HG02798 (cell line): ENCODE results near the gene CYP27C1.

Experiments
- ATAC-seq: cut with Tn5 transposase; IDR thresholded peaks from one replicate; pipeline ENCODE4 v1.9.1; 2021; ENCODE audit warnings: mild to moderate bottlenecking; ENCODE audit not compliant: unreplicated experiment, poor library complexity

The CYP27C1 gene

DNA sequence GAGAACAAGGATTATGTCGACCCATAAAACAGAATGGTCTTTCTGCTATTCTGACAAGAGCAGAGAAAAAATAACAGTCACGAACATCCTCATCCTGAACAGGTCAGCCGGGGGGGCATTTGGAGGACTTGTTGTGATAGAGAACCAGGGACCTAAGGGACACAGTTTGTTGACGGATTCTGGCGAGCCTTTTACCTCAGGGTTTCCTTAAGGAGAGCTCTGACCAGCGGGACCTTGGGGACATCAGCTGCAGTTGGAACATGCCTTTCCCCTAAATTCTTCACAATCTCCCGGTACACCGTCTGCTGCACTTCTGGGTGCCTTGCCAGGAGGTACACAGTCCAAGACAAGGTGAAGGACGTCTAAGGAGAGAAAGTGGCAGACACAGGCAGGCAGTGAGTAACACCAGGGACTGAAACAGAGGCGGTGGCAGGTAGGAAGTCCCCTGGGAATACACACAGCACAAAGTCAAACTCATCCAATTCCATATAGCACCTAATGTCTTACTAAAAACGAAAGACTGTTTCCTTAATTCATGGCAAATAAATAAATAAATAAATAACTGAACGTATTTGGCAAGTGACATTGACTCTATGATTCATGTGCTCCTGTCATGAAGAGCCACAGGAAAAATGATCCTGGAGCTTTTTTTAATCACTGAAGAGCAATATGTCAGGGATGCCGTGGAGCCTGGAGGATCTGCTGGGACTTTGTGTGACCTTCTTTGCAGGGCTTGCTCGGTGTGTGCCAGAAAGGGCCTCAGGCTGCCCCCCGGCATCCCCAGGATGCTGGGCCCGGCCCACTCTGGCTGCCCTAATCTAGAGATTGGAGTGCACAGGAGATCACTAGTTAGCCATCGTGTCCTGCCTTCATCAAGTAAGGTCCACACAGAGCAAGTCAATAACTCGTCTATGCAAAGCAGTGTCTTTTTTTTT lies 24.7 kb downstream of the CYP27C1 start:
- ATAC-seq = no peak

DNA sequence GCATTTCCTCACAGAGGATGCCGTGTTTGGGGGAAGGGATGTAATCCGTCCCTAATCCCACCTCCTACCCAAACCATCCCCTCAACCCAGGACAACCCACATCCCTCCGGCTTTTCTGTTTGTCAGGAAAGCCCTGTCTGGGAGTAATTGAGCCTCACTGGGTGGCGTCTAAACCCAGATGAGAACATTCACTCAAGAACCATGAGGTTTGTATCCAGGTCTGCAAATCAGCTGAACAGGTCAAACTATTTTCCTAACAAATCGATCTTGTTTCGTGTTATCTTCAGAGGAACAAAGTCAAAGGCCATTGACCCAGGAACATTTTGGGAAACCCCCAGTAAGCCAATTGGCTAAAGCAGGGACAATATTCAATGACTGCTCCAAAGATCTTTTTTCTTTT lies 25.7 kb downstream of the CYP27C1 start:
- no peak for ATAC-seq

DNA sequence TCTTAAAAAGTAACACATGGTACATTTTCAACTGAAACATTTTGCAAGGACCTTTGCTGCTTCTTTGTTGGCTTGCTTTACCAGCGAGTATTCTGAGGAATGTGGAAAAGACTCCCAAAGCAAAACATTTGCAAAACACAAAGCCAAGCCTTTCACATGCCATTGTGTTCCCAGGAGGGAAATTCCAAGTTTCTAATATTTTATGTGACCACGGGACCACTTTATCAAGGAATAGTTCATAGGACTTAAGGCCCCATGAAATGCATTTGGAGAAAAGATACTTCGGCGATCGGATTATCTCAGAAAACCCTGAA lies 26.2 kb downstream of the CYP27C1 start:
- ATAC-seq = no peak

DNA sequence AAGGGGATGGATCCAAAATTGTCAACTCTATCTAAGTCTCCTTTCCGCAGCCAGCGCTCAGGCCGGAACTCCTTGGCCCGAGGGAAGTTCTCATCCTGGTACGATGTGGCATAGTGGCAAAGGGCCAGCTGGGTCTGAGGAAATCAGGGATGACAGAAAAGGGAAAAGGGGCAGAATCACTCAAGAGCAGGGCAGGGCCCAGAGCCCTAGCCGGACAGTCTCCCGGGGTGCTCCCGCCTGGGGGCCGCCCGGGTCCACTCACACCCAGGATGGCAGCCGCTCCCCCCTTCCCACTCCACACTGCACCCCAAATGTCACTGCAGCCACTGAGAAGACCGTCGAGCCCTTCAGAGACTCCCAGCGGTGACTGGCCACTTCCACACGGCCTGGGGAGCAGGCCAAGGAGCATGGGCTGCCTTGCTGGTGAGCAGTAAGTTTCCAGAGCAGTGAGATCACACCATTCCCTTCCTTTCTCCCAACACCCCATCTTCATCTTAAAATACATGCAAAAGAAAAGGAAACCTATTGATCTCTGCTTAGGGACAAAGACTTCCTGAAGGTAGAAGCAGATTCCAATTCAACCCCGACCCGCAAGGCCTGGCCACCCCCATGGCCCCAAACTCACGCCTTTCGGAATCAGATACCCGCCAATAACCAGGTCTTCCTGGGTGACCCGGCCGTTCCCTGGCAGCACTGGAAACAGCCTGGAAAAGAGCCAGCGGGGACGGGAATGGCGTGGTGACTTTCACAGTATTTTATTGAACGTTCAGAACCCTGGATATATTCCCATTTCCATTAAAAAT lies 26.7 kb downstream of the CYP27C1 start:
- ATAC-seq = no peak

DNA sequence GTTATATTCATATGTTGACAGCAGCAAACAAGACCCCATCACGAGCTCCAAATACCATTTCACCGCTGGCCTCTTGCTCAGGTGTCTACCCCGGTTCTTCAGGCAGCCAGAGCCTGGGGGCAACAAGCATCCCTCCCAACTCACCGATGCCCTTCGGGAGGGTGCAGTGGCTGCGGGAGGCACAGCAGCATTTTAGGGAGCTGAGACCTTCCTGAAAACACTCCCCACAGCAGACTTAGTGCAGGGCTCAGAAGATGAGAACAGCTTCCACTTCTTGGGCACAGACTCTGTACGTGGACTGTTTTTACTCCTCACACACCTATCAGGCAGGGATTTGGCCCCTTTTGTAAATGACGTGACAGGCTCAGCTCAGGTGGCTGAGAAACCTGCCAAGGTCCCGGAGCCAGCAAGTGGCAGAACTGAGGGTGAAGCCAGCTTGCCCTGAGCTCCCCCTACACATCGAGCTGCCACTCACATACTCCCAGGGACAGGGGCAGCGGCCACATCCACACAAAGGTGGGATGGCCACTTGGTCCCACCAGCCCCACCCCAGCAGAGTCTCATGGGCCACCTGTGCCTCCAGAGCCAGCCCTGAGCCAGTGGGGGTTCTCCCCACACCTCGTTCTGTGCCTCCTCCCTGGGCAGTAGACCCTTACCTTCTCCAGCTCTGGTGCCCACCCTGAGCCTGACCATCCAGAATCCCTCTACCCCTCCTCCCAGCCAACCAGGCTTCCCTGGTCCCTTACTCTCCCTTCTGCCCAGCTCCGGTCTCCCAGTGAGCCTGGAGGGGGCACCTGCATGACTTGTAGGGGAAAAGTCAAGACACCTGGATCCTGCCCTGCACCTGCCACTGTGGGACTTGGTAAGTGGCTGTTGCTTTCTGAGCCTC lies 28.5 kb downstream of the CYP27C1 start:
- no peak for ATAC-seq

DNA sequence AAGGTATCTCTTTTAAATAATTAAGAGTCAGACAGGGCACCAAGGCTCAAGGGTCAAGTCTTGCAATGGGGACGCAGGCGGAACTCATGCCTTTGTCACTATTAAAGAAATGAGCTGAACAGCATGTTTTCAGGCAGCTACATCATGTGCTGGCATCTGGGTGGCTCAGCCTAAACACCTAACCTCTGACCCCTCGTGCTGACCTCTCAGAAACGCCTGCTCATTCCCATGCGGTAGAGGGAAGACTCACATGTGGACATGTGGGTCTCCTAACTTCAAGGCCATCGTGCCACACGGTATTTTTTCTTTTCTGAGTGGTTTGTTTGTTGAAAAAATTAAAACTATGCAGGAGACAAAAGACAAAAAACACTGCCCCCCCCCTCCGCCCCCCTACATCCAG lies 31.3 kb downstream of the CYP27C1 start:
- no peak for ATAC-seq

DNA sequence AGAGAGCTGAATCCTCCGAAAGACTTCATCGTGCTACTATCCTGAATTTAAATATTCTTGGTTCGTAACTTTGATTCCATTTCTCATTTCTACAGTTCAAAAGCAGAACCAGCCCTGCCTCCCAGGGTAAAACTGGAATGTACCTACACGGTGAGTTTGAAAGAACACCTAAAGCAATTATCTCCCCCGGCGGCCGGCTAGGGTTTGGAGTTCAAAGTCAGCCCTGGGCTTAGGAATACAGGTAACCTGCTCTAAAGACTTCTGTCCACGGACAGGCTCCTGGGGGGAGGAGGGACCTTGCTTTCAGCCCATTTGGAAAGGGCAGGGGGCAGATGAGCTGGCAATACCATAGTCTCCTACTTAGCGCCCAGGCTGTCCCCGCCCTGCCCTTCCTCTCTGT lies 32.3 kb downstream of the CYP27C1 start:
- no peak for ATAC-seq

DNA sequence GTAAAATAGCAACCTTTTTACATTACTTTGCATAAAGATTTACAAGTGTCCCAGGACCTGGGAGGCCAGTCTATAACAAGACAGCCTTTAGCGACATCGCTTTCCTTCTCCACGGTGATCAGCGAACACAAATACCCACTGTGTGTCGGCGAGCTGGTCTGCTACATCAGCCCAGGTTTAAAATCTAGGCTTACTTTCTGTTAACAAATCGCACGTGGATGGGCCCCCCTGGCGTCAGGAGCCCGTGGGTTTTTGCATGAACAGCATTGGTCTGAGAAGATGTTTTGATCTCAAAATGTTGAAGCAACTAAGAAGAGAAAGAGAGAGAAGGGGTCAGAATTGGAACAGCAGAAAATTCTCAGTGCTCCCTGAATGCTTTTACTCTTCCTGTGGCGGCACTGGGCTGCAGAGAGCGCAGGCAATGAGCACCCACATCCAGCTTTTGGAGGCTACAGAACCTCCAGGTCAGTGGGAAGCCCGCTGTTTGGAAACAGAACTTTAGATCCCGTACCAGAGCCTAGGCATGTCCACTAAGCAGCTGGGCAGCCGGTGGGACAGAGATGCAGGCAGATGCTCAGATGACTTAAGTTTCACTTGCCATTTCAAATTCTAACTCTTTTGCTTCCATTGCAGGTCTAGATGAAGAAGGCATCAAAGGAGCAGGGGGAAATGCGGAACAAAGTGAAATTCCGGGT lies 32.9 kb downstream of the CYP27C1 start:
- ATAC-seq = no peak

DNA sequence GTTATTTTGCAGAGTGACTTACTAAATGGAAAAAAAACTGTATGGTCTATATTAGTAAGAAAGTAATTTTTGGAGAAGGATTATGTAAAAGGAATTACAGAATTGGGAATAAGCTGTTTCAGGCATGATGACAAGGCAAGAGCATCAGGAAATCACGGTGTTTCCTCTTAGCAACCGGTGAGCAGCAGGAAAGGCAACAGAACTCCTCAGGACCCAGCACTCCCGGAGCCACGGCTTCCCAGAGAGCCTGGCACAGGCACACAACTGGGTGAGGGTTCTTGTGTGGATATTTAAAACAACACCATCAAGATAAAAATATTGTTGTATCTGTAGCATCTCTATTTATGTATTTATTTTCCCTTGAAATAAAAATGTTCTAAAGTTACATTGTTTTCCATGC lies 34.4 kb downstream of the CYP27C1 start:
- ATAC-seq = no peak

DNA sequence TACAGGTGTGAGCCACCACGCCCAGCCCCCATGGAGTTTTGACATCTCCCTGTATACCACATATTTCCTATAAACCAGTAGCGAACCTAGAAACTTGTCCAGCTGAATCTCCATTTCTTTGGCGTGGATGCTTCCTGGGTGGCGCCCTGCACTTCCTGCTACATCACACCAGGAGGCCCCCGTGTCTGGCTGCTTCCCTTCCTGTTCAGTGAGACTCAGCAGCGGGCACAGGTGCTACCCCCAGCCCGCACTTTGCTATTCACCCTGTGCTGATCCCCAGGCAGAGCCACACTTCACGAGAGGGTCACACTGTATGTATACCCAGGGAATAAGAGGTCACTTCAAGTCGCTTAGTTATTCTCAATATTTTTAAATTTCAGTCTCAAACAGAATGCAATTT lies 35.0 kb downstream of the CYP27C1 start:
- no peak for ATAC-seq

DNA sequence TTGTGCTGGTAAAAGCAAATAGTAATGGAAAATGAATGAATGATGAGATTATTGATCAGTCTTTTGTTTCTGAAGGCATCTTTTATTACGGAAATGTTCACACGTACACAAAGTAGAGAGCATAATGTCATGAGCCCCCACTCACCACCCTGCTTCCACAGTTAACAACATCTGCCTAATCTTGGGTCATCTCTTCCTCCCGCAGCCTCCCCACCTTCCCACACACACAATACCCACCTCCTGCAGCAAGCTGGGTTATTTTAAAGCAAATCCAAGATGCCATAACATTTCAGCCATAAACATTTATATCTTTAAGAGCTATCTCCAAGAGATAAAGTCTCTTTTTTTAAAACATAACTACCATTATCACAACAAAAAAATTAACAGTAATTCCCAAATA lies 36.3 kb downstream of the CYP27C1 start:
- no peak for ATAC-seq

DNA sequence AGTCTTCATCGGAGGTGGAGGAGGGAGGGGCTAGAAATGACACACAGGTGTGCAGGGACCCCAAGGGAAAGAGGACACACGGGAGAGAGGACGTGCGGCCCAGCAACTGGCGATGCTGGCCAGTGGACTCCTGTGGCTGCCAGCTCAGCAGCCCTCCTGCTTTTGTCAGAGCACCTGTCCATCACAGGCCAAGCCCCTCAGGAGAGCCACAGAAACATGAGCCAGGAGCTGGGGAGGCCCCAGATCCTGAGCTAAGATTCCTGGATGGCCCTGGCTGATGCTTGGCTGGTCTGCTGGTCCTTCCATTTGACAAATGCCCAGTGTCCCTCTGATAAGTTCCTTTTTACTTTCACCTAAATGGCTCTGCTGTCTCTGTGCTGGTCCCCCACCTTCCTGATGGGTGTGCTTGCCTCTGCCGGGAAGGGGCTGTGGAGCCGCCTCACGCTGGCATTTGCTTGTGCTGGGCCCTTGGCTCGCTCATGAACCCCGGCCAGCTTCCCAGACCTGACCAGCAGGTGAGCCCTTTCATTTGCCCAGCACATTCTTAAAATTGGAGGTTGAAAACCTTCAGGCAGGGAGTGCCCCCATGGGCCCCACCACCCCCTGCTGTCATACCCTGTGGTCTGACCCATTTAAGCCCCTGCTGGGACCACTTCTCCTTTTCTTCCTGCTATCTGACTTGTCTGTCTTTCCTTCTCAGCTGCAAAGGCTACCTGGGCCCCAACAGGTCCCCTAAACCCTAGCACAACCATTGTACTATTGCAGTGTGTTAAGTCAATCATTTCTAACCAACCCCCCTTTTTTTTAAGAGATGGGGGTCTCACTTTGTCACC lies 37.3 kb downstream of the CYP27C1 start:
- no peak for ATAC-seq

DNA sequence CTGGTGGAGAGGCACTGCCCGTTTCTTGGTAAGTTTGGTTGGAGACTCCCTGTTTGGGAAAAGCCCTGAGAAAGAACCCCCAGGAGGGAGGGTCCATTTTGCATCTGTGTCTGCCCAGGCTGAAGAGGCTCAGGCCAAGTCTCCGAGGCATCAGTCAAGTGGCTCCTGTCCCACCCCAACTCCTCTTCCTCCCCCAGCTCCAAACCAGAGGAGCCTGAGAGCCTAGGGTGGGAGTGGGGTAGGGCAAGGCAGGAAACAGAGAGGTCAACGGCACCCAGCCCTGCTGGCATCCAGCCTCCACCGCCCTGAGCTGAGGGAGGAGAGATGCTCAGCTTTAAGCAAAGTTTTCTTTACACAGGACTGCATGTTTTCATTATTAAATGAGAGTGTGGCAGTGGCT lies 38.2 kb downstream of the CYP27C1 start:
- ATAC-seq = no peak

DNA sequence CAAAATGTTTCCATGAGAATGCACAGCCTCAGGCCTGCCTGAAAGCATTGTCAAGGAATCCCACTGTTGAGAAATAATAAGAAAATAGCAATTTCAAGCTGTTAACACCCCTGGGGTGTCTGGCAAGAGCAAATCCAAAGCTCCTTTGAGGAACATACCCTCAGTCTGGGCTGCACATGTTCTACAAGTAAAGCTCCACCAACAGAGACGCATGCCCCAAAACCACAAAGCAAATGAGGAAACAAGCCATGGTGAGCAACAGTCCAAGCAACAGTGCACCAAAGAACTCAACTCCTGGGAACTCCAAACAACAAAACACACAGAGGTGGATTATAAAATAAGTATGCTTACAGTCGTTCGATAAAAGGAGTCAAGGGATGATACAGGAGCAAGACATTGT lies 40.3 kb downstream of the CYP27C1 start:
- no peak for ATAC-seq

DNA sequence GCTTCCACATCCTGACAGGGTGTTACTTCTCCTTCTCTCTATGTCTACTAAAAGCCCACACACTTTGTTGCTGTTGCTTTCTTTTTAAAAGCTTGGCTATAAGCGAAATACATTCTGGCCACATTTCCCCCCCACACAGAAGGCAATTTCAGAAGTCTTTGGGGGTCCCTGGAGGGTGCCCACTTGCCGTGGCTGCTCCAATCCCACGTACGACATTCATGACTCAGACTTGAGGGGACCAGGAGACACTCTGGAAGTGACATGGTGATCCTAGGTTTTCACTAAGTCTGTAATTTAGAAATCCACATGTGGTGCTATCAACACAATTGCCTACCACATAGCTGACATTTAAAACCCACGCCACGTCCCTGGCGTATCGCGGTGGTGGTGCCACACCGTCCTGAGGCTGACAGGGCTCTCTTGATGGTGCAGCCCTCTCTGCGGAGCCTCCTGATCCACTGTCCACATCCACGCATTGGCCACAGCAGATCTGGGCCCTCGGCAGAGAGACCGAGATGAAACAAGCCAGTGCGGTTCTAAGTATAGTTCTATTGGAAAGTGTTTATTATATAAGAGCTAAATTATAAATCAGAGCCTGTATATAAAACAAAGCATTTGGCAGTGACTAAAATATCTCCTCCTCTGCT lies 42.4 kb downstream of the CYP27C1 start:
- no peak for ATAC-seq

DNA sequence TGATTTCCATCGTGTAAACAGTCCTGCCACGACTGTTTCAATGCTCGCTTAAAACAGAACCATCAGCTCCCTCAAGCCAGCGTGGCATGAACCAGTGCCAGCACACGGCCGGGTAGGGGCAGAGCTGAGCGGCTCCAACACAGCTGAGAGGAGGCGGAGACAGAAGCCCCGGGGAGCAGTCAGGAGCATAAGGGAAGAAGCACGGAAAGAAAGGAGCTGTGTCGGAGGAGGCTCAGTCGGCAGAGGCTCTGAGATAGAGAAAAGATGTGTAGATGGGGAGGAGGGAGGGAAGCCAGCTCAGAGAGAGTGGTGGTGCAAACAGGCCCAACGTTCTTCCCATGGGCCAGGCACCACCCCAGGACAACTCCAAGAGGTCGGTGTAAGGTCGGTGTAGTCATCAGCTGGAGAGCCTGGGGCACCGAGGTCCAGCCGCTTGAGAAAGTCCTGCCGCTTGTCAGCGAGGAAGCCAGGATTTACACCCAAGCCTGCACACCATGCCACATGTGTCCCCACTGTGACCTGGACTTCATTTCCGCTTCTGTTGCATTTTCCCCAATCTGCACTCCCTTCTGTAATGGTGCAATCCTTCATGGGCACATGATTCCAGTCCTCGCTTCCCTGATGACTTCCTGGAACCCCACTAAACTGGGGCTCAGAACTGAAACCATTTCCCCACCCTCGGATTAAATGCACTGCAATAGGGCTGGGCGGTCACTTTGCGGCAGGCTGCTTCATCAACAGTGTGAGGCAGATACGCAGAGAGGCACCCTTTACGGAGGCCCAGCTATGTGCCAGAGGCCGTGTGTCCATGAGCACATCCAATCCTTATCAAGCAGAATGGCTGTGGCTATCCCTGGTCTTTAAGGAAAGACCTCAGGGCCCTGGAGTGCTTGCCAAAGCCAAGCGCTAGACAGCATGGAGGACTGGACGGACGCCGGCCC lies 43.5 kb downstream of the CYP27C1 start:
- ATAC-seq = no peak

DNA sequence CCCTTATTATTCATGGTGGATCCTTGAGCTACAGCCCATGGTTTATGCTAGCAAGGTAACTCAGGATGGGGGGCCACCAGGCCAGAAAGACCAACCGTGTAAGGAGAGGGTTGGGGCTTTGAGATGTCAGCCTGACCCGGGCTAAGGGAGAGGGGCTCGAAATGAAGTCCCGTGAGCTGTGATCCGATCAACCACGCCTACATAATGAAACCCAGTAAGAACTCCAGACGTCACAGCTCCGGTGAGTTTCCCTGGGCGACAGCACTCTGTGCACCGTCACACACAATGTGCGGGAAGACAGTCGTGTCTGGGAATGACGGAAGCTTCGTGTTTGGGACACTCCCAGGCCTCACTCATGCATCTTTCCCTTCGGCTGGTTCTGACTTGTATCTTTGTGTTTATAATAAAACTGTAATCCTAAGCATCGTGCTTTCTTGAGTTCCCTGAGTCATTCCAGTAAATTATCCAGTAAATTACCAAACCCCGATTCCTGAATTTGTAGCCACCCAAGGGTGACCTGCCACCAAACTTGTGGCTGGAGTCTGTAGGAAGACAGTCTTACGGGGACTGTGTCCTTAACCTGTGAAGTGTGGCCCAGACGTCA lies 44.2 kb downstream of the CYP27C1 start:
- no peak for ATAC-seq
